Immature natural killer cell (primary cell): ENCODE results near the gene DNAH8. TPM values are rescaled to one million over a fixed set of nuclear protein-coding genes. Genes with fewer than 3 reads are reported as not detected.

ENCODE experiments used
- DNase-seq, 3 donors: peaks; one replicate each; pipeline ENCODE4 v3.0.0; 2022; ENCODE audit warnings: mixed read lengths in 1 of 3
- H3K27ac Mint-ChIP-seq, 6 donors: one replicate each; pipeline ENCODE4 v1.8.0; 2020; ENCODE audit warnings: mixed read lengths in 6 of 6, mild to moderate bottlenecking in 5 of 6, inconsistent platforms in 4 of 6, moderate library complexity in 3 of 6
- H3K27me3 Mint-ChIP-seq, 3 donors: one replicate each; pipeline ENCODE4 v1.8.0; 2020 to 2021; ENCODE audit warnings: low read depth in 3 of 3, mild to moderate bottlenecking in 3 of 3, mixed read lengths in 3 of 3, moderate library complexity in 3 of 3, inconsistent platforms in 1 of 3
- H3K36me3 Mint-ChIP-seq, 3 donors: one replicate each; pipeline ENCODE4 v1.8.0; 2020; ENCODE audit warnings: mixed read lengths in 3 of 3, inconsistent platforms in 2 of 3, mild to moderate bottlenecking in 2 of 3
- H3K4me1 Mint-ChIP-seq, 2 donors: one replicate each; pipeline ENCODE4 v1.8.0; 2020; ENCODE audit warnings: inconsistent platforms in 2 of 2, mild to moderate bottlenecking in 2 of 2, mixed read lengths in 2 of 2, moderate library complexity in 1 of 2
- H3K4me3 Mint-ChIP-seq, 5 donors: one replicate each; pipeline ENCODE4 v1.8.0; 2020; ENCODE audit warnings: mild to moderate bottlenecking in 5 of 5, mixed read lengths in 5 of 5, inconsistent platforms in 3 of 5, moderate library complexity in 3 of 5
- H3K9me3 Mint-ChIP-seq, 6 donors: one replicate each; pipeline ENCODE4 v1.8.0; 2020; ENCODE audit warnings: mild to moderate bottlenecking in 6 of 6, mixed read lengths in 6 of 6, inconsistent platforms in 4 of 6, moderate library complexity in 3 of 6
- polyA plus RNA-seq, 3 donors: library from polyadenylated mRNA; unstranded; fragments of 300-500 nt; fragmentation: Illumina TruSeq; gene quantifications; one replicate each; pipeline ENCODE4 v1.2.3, GENCODE V29; 2021

The DNAH8 gene
- polyA plus RNA-seq, 3 donors from 2014 or later, result not detected

GRCh38 chr6:38831865-38832264 lies 116.8 kb downstream of the DNAH8 start:
- H3K27me3 Mint-ChIP-seq, result peaks cover 2 to 5% (median 5%) of the 10 kb centered on the region in 3 donors
- H3K9me3 Mint-ChIP-seq, result no peaks in the 10 kb centered on the region
- DNase-seq, result no peak
- no peak overlapping the region for H3K4me3 Mint-ChIP-seq
- H3K27ac Mint-ChIP-seq, result no peak overlapping the region
- H3K4me1 Mint-ChIP-seq, result no peaks in the 10 kb centered on the region
- H3K36me3 Mint-ChIP-seq, result no peaks in the 10 kb centered on the region

GRCh38 chr6:38833320-38833719 lies 118.2 kb downstream of the DNAH8 start:
- Mint-ChIP-seq H3K4me3 (no peak overlapping the region), H3K36me3 (no peaks in the 10 kb centered on the region), H3K9me3 (no peaks in the 10 kb centered on the region), H3K27ac (no peak overlapping the region), H3K4me1 (no peaks in the 10 kb centered on the region), H3K27me3 (peaks cover 2 to 6% (median 5%) of the 10 kb centered on the region in 3 donors)
- DNase-seq, result no peak

- Mint-ChIP-seq H3K9me3 (no peaks in the 10 kb centered on the region), H3K27ac (no peak overlapping the region), H3K4me1 (no peaks in the 10 kb centered on the region), H3K27me3 (peaks cover 2 to 8% (median 3%) of the 10 kb centered on the region in 3 donors), H3K36me3 (no peaks in the 10 kb centered on the region), H3K4me3 (no peak overlapping the region)
- no peak for DNase-seq
These were observed 121.5 kb downstream of the DNAH8 start for GRCh38 chr6:38836585-38836984.

- no peaks in the 10 kb centered on the region for H3K36me3 Mint-ChIP-seq
- DNase-seq, result no peak
- H3K4me3 Mint-ChIP-seq, result no peak overlapping the region
- H3K27ac Mint-ChIP-seq, result no peak overlapping the region
- H3K27me3 Mint-ChIP-seq, result peaks cover 2 to 8% (median 3%) of the 10 kb centered on the region in 3 donors
- no peaks in the 10 kb centered on the region for H3K9me3 Mint-ChIP-seq
- no peaks in the 10 kb centered on the region for H3K4me1 Mint-ChIP-seq
These were observed 122.0 kb downstream of the DNAH8 start for GRCh38 chr6:38837101-38837500.

- Mint-ChIP-seq H3K27me3 (peaks cover 3 to 9% (median 6%) of the 10 kb centered on the region in 3 donors), H3K36me3 (no peaks in the 10 kb centered on the region), H3K4me1 (no peaks in the 10 kb centered on the region), H3K9me3 (no peaks in the 10 kb centered on the region), H3K27ac (no peak overlapping the region), H3K4me3 (no peak overlapping the region)
- DNase-seq, result no peak
These were observed 128.7 kb downstream of the DNAH8 start for GRCh38 chr6:38843798-38844197.

GRCh38 chr6:38845931-38846330 lies 130.8 kb downstream of the DNAH8 start:
- Mint-ChIP-seq H3K36me3 (no peaks in the 10 kb centered on the region), H3K4me3 (no peak overlapping the region), H3K4me1 (no peaks in the 10 kb centered on the region), H3K9me3 (no peaks in the 10 kb centered on the region), H3K27ac (no peak overlapping the region), H3K27me3 (peaks cover 3 to 9% (median 6%) of the 10 kb centered on the region in 3 donors)
- no peak for DNase-seq

- H3K36me3 Mint-ChIP-seq, result no peaks in the 10 kb centered on the region
- no peaks in the 10 kb centered on the region for H3K9me3 Mint-ChIP-seq
- no peaks in the 10 kb centered on the region for H3K4me1 Mint-ChIP-seq
- no peak for DNase-seq
- H3K27ac Mint-ChIP-seq, result no peak overlapping the region
- peaks cover 3 to 9% (median 8%) of the 10 kb centered on the region in 3 donors for H3K27me3 Mint-ChIP-seq
- no peak overlapping the region for H3K4me3 Mint-ChIP-seq
These were observed 131.2 kb downstream of the DNAH8 start for GRCh38 chr6:38846361-38846760.

GRCh38 chr6:38846844-38847243 lies 131.7 kb downstream of the DNAH8 start:
- no peak overlapping the region for H3K4me3 Mint-ChIP-seq

GRCh38 chr6:38847497-38847896 lies 132.4 kb downstream of the DNAH8 start:
- Mint-ChIP-seq H3K9me3 (no peaks in the 10 kb centered on the region), H3K4me3 (no peak overlapping the region), H3K27ac (no peak overlapping the region), H3K4me1 (no peaks in the 10 kb centered on the region), H3K36me3 (no peaks in the 10 kb centered on the region), H3K27me3 (peaks cover 3 to 13% (median 8%) of the 10 kb centered on the region in 3 donors)
- DNase-seq, result no peak

More at GRCh38 chr6:38846844-38847243, 131.7 kb downstream of the DNAH8 start:
- Mint-ChIP-seq H3K36me3 (no peaks in the 10 kb centered on the region), H3K27me3 (peaks cover 3 to 9% (median 8%) of the 10 kb centered on the region in 3 donors), H3K27ac (no peak overlapping the region), H3K4me1 (no peaks in the 10 kb centered on the region), H3K9me3 (no peaks in the 10 kb centered on the region)
- DNase-seq, result no peak

- H3K4me3 Mint-ChIP-seq, result no peak overlapping the region
- H3K27me3 Mint-ChIP-seq, result peaks cover 3 to 12% (median 5%) of the 10 kb centered on the region in 3 donors
- no peaks in the 10 kb centered on the region for H3K9me3 Mint-ChIP-seq
- no peak for DNase-seq
- H3K27ac Mint-ChIP-seq, result no peak overlapping the region
- H3K4me1 Mint-ChIP-seq, result no peaks in the 10 kb centered on the region
- no peaks in the 10 kb centered on the region for H3K36me3 Mint-ChIP-seq
These were observed 133.6 kb downstream of the DNAH8 start for GRCh38 chr6:38848760-38849159.

GRCh38 chr6:38852215-38852614 lies 137.1 kb downstream of the DNAH8 start:
- peaks cover 0 to 6% (median 5%) of the 10 kb centered on the region in 3 donors for H3K27me3 Mint-ChIP-seq
- no peak overlapping the region for H3K27ac Mint-ChIP-seq
- H3K9me3 Mint-ChIP-seq, result no peaks in the 10 kb centered on the region
- no peaks in the 10 kb centered on the region for H3K4me1 Mint-ChIP-seq
- no peaks in the 10 kb centered on the region for H3K36me3 Mint-ChIP-seq
- DNase-seq, result no peak
- H3K4me3 Mint-ChIP-seq, result no peak overlapping the region

GRCh38 chr6:38853236-38853635 lies 138.1 kb downstream of the DNAH8 start:
- Mint-ChIP-seq H3K27me3 (peaks cover 0 to 8% (median 3%) of the 10 kb centered on the region in 3 donors), H3K9me3 (no peaks in the 10 kb centered on the region), H3K4me1 (no peaks in the 10 kb centered on the region), H3K36me3 (no peaks in the 10 kb centered on the region), H3K4me3 (no peak overlapping the region), H3K27ac (no peak overlapping the region)
- DNase-seq, result no peak

GRCh38 chr6:38856492-38856891 lies 141.4 kb downstream of the DNAH8 start:
- H3K4me3 Mint-ChIP-seq, result no peak overlapping the region
- H3K4me1 Mint-ChIP-seq, result no peaks in the 10 kb centered on the region
- no peaks in the 10 kb centered on the region for H3K9me3 Mint-ChIP-seq
- H3K27me3 Mint-ChIP-seq, result peaks cover 0 to 10% (median 2%) of the 10 kb centered on the region in 3 donors
- DNase-seq, result no peak
- H3K36me3 Mint-ChIP-seq, result no peaks in the 10 kb centered on the region
- no peak overlapping the region for H3K27ac Mint-ChIP-seq

- no peak overlapping the region for H3K27ac Mint-ChIP-seq
- no peaks in the 10 kb centered on the region for H3K36me3 Mint-ChIP-seq
- DNase-seq, result no peak
- no peaks in the 10 kb centered on the region for H3K9me3 Mint-ChIP-seq
- H3K27me3 Mint-ChIP-seq, result peaks cover 0 to 4% (median 2%) of the 10 kb centered on the region in 3 donors
- H3K4me3 Mint-ChIP-seq, result no peak overlapping the region
- no peaks in the 10 kb centered on the region for H3K4me1 Mint-ChIP-seq
These were observed 142.7 kb downstream of the DNAH8 start for GRCh38 chr6:38857815-38858214.

GRCh38 chr6:38860041-38860440 lies 144.9 kb downstream of the DNAH8 start:
- Mint-ChIP-seq H3K36me3 (no peaks in the 10 kb centered on the region), H3K9me3 (no peaks in the 10 kb centered on the region), H3K4me1 (no peaks in the 10 kb centered on the region), H3K27me3 (peaks cover 0 to 4% (median 0%) of the 10 kb centered on the region in 3 donors), H3K27ac (no peak overlapping the region), H3K4me3 (no peak overlapping the region)
- no peak for DNase-seq
